GM19395 (cell line): ENCODE data around the gene COL5A2.

Experiments
- ATAC-seq: cut with Tn5 transposase; IDR thresholded peaks from one replicate; pipeline ENCODE4 v1.9.1; 2021; ENCODE audit warnings: mild to moderate bottlenecking, moderate library complexity; ENCODE audit not compliant: unreplicated experiment

The COL5A2 gene

DNA sequence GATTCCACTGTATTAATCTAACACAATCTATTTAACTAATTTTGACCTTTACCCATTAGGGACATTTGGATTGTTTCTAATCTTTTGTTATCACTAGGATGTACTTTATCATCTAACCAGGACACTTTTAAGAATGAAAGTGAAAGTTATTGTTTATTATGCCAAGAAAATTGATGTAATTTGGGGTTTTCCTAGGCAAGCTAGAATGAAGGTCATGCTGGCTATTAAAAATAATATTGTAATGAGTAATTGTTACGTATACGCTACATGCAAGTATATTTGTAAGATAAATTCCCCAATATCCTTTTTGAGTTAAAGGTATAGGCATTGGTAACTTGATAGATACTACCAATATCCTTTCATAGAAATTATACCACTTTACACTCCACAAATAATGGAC is 74.6 kb downstream of the COL5A2 start:
- ATAC-seq = no peak

DNA sequence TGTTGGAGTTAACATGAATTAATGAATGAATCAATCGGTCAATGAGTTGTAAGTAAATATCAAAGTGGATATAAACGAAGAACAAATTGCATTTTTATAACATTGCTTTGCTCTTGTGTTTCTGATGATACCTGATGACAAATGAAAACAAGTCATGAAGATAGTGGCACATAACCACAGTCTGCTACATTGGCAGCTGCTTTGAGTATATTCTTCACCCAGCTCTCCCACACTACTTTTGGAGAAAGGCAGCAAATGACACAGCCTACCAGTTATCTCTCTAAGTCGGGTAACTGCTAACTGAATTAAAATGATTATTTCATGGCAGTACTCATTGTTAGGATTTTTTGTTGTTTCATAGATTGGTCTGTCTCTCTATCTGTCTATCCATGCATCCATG is 76.8 kb downstream of the COL5A2 start:
- no peak for ATAC-seq

DNA sequence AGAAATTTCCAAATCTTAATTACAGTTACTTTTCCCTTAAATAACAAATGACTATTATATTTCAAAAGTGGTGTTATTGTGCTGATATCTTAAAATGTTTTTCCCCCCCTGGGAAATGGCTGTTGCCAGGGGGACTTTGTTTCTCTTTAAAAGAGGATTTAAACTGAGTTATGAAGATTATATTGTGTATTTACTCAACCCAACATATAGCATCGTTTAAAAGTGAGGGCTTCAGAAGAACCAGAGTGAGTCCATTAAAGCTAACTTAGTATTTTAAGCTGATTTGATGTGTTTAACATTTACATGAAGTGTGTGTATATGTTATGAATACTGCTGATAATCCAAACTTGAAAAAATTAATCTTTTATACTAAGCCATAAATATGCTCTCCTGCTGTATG is 81.6 kb downstream of the COL5A2 start:
- no peak for ATAC-seq

DNA sequence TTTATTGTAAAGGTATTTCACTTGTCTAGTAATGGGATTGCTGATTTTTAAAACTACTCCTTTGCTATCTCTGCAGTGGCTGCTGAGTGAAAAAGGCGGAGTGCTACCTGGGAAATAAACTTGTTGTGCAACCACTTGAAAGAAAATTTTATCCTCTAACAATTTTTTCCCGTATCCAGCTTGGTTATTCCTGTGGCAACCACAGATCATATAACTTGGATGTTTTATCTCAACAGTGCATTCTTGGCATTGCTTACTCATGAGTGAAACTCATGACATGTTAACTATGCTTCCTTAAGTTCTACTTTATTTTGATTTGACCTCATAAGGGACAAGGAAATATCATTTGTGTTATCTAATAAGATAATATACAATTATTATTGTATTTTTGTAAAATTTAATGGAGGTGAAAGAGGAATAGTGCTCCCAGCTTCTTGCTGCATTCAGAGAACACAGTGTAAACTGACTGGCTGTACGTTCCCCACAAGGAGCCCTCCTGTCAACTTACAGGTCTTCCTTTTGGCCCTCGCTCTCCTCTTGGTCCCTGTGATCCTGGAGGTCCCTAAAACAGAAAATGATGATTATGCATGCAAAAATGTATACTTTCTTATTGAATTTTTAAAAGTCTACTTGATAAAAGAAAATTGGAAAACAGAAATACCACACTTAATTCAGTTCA is 82.7 kb downstream of the COL5A2 start:
- no peak for ATAC-seq

DNA sequence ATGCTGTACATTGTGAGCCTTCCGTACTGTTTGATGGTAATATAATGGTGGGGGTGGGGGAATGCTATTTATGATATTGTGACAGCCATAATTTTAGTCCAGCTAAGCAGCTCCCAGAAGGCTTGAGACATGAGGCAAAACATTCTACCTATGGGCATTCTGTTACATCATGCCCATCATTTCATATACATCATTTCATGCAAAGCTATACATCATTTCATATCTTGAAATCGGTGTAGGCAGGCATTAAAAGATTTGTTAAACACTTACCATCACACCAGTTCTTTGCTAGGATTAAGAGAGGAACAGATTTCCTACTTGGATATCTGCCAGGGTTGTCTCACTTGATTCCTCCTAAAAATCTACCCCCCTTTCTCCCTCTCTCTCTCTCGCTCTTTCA is 84.5 kb downstream of the COL5A2 start:
- no peak for ATAC-seq

DNA sequence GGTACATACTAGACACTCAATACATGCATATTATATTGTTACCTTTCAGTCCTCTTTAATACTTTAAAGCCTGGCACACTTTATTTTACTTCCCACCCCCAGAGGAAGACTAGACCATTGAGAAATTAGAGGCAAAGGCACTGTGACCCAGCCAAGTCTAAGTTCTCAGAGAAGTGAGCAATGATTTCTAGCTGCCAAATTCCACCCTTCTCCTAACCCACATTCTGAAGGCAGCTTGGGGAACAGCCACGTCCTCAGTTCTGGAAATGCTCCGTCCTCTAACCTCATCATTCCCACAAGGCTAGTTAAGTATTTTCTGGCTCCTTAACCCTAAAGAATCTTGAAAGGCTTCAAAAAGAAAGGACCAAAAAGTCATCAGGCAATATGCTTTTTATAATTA is 86.6 kb downstream of the COL5A2 start:
- ATAC-seq = no peak

DNA sequence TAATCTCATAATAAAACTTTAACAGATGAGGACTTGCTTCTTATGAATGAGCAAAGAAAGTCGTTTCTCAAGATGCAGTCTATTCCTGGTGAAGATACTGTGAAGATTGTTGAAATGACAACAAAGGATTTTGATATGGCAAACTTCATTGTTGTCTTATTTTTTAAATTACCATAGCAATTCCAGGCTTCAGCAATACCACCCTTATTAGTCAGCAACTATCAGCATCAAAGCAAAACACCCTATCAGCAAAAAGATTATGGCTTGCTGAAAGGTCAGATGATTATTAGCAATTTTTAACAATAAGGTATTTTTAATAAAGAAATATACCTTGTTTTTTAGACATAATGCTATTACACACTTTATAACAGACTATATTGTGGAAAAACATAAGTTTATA is 88.3 kb downstream of the COL5A2 start:
- no peak for ATAC-seq

DNA sequence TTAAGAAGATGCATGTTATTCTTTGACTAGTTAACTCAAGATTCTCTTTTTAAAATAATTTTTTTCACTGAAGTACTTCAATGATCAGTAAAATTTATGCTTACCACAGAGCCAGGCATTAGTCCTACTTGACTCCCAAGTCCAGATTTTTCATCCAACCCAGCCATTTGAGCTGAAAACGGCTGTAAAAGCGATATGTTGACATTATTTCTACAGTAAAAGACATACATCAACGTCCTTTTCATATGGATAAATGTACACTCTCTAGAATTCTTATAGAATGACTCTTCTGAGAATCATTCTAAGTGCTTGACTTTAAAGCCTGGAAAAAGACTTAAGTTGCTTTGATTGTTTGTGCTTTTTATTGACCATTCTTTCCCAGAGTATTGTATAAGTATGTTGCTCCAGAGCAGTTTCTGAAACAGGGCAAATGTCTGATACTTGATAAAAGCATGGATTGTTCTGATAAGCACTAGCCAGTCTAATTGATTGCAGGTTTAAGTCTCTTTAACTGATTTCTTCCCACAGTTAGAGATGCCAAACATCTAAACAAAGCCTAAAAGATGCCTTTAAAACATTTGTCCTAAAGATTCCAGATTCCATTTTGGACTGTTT is 90.9 kb downstream of the COL5A2 start:
- no peak for ATAC-seq

DNA sequence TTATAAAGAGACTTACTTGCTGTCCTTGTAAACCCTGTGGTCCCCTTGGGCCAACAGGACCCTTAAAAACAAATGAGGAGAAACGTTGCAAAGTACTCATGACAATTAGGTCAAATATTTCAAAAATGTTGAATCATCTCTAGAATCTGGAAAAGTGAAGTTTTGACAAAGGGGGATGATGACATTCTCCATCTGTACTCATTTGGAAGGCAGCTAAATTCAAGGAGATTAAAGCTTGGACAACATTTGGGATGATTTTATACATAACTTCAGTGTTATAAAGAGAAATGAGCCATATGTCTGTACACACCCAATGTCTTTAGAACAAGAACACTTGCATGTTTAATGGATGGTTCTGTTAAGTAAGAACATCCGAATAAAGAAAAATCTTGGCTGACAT is 92.9 kb downstream of the COL5A2 start:
- ATAC-seq = no peak

DNA sequence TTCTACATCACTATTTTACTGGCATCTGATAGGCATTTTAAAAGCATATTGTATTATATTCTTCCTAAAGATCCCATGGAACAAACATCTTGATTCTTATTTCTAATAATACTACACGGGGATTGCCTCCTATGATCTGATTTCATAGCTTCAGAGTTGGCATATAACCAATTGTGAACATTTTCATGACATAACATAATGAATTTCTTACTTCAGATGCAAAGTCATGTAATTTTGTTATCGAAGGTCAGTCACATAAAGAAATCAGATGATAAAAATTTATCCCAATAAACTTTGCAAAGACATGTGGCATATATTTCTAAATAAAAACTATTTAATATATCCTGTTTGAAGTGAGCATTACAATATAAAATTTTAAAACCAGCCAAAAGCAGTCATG is 93.3 kb downstream of the COL5A2 start:
- no peak for ATAC-seq

DNA sequence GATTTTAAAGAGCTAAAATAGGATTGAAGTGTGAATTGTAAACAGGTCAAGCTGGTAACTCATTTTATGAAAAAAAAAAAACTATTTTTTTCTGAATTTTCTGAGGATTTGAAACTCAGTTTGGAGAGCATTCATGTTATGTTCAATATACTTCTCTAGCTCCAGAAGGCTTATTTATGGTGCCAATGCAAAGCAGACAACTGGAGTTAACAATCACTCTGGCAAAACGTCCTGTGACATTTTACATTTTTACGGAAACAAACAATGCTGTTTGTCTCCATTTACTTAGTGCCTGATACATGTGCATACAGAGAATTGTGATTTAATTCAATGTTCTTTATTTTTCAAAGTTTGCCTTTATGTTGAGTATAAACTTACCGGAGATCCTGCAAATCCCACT is 96.0 kb downstream of the COL5A2 start:
- ATAC-seq = no peak

DNA sequence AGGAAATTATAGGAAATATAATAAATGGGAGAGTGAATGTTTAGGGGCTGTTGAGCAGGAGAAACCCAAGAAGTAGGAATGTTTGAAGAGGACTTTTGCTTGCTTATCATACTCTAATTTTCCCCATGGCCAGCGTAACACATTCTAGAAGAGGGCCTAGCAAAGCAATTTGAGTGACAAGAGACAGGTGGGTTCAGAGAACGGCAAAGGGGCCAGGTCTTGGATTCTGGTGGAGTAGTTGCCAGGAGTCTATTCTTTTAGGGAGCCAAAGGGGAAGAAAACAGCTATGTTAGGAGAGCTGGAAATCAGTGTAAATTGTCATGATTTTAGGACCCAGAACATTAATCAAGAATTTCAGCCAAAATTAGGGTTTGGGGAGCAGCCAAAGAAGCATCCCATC is 96.5 kb downstream of the COL5A2 start:
- ATAC-seq = no peak

DNA sequence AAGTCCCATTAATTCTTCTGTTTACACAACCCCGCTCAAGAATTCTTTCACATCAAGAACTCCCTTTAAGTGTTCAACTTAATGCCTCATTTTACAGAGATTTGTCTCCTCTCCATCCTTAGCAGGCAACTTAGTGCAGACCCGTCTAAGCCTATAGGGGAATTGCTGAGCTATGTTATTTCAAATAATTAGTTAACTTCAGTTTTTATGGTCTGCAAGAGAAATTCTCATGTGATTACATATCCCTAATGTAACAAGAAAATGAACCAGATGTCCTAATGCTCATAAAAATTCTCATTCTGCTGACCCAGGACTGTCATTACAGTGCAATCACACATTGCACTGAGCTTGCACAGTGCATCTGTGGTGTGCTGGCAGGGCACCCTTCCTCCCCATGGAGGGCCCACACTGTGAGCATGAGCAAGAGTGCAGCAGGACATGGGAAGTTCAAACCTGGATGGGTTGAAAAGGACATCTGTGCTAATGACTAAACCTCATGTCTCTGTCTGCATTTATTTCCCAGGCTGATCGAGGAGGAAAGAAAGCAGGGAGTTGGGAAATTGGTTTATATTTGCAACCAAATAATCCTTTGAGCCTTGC is 97.1 kb downstream of the COL5A2 start:
- ATAC-seq = no peak

DNA sequence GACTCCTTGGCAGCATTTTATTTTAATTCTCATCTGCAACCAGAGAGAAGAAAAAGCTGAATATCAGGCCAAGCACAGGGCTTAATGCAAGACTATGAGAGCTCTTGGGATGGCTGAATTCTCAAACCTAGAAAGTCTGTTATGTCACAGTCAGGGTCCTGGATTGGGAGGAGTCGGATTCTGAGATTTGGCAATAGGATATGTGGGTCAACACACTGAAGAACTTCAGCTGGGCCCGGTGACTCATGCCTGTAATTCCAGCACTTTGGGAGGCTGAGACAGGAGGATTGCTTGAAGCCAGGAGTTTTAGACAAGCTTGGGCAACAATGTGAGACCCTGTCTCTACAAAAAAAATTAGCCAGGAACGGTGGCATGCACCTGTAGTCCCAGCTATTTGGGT is 103.0 kb downstream of the COL5A2 start:
- ATAC-seq = no peak

DNA sequence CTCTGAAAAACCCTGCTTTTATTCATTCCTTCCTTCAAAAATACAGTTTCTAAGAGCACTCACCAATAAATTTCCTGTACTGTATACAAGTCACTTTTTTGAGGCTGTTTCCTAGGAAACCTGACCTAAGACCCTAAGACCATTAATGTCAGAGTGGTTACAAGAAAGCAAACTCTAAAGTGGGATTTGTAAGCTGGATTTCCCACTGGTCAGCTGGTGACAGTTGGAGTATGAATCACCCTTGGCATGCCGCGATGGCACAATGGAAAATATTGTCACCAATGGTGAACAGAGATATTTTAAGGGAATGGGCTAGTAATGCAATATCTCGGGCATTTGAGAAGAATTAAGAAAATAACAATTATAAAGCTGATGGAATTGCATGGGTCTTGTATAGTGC is 103.4 kb downstream of the COL5A2 start:
- no peak for ATAC-seq

DNA sequence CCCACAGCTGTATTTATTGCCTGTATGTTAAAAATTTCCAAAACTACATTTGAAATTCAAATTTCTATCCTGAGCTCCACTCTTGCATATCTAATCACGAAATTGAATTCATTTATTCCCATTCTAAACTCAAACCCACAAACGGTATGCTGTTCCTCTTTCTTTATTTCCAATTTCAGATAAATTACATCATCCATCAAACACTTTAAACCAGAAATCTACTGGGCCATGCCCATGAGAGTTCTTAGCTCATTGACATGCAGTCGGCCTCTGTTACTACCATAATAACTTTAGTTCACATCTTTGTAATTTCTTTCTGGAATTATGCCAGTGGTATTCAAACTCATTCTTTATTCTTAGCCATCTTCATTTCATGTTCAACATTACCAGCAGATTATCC is 105.1 kb downstream of the COL5A2 start:
- no peak for ATAC-seq

DNA sequence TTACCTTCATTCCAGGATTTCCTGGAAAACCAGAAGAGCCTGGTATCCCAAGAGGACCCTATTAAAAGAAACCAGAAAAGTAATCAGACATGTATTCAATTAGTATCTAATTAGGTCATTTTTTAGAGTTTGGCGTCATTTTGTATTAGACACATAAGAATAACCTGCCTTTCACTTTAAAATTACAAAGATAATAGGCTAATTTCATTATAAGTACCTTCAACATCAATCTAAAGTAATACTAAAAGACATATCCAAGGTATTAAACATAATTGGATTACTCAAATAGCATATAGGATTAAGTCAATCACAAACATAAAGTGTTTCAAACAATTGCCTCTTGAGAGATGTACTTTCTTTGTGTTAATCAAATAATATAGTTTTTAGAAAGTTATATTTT is 107.5 kb downstream of the COL5A2 start:
- ATAC-seq = no peak

DNA sequence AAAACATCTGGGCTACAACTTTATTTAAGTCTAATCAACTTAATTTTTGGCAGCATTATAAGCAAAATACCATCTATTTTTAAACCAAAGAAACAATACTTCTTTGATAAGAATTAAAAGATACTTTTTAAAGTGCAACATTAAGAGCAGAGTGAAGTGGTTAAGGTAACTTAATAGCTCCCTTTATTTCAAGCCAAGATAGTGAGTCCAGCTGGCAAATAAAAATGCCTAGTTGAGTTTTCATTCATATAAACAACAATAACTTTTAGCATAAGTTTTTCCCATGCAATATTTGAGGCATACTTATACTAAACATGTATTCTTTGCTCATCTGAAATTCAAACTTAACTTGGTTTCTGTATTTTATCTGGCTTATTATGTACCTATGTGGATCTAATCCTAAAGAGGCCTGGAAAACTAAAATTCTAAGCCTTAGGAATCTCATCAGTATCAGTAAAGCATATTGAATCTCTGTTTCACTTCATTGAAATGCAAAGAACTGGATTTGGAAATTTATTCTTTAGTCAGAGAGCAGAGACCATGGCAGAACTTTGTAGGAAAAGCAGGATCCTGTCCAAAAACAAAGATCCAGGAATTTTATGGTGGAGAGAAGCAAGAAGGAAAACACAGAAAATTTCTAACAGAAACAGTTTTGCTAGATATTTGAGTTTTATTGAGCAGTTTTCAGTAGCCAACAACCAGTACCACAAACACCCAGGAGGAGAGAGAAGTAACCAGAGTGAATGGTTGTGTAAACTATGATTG is 109.5 kb downstream of the COL5A2 start:
- no peak for ATAC-seq

DNA sequence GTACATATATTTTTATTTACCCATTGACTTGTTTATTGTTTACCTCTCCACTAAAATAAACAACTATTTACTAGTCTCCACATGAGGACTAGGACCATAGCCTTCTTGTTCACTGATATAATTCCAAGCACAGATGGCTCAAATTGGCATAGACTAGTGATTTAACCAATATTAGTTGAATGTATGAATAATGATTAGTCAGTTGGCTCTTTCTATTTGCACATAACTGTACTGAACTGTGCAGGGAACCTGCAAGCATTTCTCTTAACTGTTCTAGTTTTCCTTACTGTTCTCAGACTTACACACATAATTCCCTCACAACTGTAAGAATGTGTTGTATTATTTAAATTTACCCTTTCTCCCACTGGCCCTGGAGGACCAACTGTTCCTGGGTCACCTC is 113.5 kb downstream of the COL5A2 start:
- no peak for ATAC-seq

DNA sequence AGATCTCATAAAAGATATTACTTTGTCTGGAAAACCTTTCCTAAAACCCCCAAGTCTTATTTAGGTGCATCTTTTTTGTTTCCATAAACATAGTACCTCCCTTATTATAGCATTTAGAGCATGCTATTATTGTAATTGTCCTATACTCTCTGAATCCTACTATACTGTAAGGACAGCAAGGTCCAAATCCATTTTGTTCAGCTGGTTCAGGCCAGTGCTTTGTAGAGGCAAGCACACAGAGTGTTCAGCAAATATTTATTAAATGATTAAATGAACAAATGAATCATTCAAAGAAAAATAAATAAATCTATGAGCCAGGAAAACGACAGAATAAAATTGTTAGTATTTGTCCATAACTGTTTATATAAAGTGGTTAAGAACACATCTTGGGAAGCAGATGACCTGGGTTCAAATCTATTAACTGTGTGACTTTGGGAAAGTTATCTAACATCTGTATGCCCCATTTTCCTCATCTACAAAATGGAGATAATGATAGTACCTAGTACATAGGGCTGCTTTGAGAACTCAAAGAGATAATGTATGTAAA is 119.4 kb downstream of the COL5A2 start:
- ATAC-seq = no peak

DNA sequence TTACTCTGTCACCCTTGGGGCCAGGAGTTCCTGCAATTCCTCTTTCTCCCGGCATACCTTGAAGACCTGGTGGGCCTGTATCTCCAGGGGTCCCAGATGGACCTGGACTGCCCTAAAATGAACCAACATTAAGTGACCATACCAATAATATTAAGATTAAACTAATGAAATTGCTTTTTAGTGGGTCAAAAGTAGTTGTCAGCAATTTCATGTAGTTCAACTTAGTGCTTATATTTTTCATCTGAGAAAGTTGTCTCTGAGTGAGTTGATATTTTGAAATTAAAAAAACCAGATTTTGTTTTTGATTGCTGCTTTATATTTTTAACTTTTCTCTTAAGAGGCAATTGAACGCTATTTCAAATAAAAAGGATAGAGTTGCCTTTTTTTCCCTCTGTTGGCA is 122.2 kb downstream of the COL5A2 start:
- no peak for ATAC-seq
